Fibroblast of lung (primary cell): ENCODE measurements around the gene ATOH8.

Source experiments
- CTCF ChIP-seq, 2 donors: IDR thresholded peaks in 1 of 2; conservative IDR thresholded peaks in 1 of 2; 1 replicate in 1 of 2; 2 replicates in 1 of 2; pipeline ENCODE4 v1.5.1; 2011 to 2012; ENCODE audit warnings: low read length in 2 of 2, control low read depth in 1 of 2, inconsistent platforms in 1 of 2, low read depth in 1 of 2, mild to moderate bottlenecking in 1 of 2
- EZH2 ChIP-seq: IDR thresholded peaks from 2 replicates; pipeline ENCODE4 v1.5.1; 2012; ENCODE audit warnings: low read length, control low read depth, mild to moderate bottlenecking; ENCODE audit errors: missing control alignments

- no peak for TF ChIP-seq EZH2
- no peak for TF ChIP-seq CTCF (conservative IDR thresholded peaks at IDR 0.05 in 1 of 2, IDR thresholded peaks at IDR 0.05 in 1 of 2; ENCODE audit: low read depth in 1 of 2, low read length in 2 of 2)
These were observed 9.3 kb downstream of the ATOH8 start for GRCh38 chr2:85763132-85763531.
